Erythroblast (primary cell): Measurements from ENCODE around the gene CDC20.

Source experiments
- GATA1 ChIP-seq: IDR thresholded peaks from 2 replicates; pipeline ENCODE4 v1.6.1; 2011; ENCODE audit warnings: low read depth, mild to moderate bottlenecking, control low read depth, low read length, moderate library complexity
- POLR2A ChIP-seq: IDR thresholded peaks from 2 replicates; pipeline ENCODE4 v1.6.1; 2011; ENCODE audit warnings: mild to moderate bottlenecking, low read length

DNA sequence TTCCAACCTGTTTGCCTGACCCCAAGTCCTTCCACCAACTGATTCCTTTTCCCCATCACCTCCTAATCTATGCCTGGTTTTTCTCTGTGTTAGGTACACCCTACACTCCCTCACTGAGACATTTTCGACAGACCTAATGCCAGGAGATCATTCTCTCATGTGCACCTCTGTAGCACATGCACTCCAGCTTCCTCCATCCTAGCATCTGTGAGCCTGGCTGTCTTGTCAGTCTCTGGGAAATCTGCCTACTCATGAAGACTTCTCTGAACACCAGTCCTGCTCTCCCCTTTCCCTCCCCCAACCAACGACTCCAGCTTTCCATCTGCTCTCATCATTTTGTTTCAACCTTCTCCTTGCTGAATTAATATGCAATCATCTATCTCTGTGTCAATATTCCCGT lies 29.8 kb downstream of the CDC20 start:
- TF ChIP-seq POLR2A (no peak), GATA1 (no peak)
